Umbilical cord (tissue), 2 donors: ENCODE data around the gene RNF112. TPM values are rescaled to one million over a fixed set of nuclear protein-coding genes. Genes with fewer than 3 reads are reported as not detected.
A peak's percentile ranks its signal among the peaks of the same experiment; 100 is the strongest.

Experiments used
- DNase-seq: peaks from one replicate; pipeline ENCODE4 v3.0.0-alpha.2; 2015; ENCODE audit warnings: low spot score
- total RNA-seq: library from RNA; depleted of rRNA; stranded (reverse); fragments of >200 nt; gene quantifications from one replicate; pipeline ENCODE4 v1.2.3, GENCODE V29; 2014; ENCODE audit warnings: low replicate concordance; ENCODE audit not compliant: insufficient read depth

The RNF112 gene
- total RNA-seq, 1 donor from 2014 or later: 20.5 TPM

DNA sequence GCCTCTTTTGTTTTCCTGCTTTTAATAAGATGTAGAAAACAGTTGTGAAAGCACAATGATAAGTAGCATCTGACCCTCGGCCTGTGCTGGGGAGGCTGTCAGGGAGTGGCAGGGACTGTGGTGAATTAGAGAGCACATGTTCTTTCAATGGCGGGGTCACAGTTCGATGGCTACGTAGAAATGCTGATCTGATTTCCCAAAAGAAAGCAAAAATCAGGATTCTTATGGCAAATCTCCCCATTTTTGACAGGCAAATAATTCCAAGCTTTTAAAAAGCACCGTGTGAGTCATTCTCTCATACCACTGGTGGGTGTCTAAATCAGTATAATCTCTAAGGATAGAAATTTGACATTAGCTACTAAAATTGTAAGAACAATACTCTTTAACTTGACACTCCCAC, 36.9 kb upstream of the RNF112 start:
- DNase-seq: no peak

DNA sequence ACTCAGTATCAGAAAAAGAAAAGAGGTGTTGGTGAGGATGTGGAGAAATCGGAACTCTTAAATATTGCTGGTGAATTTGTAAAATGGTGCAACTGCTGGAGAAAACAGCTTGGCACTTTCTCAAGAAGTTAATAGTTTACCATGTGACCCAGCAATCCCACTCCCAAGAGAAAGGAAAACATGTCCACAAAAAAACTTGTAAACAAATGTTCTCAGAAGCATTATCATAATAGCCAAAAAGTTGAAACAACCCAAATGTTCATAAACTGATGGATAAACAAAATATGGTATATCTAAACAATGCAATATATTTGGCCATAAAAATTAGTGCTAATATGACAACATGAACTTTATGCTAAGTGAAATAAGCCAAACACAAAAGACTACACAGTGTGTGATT, 35.3 kb upstream of the RNF112 start:
- DNase-seq: no peak

DNA sequence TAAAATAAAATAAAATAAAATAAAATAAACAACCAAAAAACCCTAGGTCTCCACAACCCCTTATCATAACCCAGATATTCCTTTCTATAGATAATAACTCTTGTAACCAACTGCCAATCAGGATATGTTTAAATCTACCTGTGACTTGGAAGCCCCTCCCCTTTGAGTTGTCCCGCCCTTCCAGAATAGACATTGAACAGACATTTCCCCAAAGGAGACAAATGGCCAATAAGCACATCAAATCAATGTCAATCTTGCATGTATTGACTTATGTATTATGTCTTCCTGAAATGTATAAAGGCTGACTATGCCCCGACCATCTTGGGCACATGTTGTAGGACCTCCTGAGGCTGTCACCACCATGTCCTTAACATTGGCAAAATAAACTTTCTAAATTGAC, 34.2 kb upstream of the RNF112 start:
- DNase-seq: no peak

DNA sequence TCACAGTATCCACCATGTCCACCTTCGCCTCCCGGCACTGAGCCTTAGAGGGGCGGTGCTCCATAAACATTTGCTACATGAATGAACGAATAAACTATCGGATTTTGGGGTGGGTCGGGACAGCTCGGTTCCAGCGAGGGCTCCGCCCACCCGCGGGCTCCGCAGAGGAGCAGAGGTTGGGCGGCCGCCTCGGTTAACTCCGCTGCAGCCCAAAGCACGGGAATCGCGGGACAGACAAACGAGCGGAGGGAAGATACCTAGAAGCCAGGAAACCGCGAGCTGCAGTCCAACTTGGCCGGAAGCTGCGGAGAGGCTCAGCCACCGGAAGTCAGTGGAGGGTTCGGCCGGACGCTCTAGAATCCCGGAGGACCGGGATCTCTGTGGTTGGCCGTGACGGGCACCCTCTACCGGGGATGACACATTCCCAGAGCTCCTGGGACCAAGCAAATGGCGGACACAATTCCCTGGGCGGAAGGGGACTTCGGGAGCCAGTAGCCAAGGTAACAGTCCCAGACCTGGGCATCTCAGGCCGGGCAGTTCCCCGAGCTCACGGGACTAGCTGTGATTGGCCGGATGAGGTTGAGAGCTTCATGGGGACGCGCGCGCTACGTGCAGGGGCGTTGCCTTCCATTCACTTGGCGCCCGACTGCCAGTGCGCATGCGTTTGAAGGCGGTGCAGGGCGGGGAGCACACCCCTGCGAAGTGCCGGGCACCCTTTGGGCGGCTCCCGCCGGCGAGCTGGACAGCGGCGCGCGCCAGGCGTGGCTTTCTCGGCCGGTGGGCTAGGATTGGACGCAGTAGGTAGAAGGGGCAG, 33.2 kb upstream of the RNF112 start:
- peak; percentile 100 for DNase-seq

DNA sequence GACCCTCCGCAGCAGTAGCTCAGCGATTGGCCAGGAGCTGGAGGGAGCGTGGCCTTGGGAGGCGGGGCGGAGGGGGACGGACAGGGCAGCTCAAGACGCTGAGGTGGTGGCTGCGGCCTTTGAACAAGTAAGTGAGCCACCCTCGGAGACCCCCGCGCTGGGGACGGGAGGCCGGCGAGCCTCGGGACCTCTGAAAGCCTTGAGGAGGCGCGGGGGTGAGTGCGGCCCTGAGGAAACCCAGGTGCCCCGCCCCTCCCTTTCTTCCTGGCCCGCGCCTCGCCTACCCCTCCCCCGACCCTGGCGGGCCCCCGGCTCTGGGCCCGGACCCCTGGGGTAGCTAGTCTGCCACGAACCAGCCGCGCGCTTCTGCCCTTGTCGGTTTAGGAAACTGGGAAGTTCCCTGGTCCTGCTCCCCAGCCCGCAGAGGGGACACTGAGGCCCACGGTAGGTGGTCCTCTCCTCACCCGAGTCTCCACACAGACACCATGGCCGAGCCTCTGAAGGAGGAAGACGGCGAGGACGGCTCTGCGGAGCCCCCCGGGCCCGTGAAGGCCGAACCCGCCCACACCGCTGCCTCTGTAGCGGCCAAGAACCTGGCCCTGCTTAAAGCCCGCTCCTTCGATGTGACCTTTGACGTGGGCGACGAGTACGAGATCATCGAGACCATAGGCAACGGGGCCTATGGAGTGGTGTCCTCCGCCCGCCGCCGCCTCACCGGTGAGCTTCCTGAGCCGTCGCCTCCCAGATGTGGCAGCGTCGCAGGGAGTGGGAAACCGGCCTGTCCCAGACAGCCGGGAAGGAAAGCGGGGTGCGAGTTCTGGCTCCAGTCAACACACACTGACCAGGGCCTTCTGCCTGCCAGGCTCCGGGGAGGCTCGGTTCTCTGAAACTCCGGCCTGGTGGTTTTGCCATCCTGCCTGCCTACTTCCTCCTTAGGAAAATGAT, 32.3 kb upstream of the RNF112 start, which contains the start of gene MAPK7:
TSS of gene MAPK7 (plus strand) at position 83 of the 945 bp plus-strand sequence. CDS start at position 486, 403 bp downstream.
- DNase-seq: no peak

DNA sequence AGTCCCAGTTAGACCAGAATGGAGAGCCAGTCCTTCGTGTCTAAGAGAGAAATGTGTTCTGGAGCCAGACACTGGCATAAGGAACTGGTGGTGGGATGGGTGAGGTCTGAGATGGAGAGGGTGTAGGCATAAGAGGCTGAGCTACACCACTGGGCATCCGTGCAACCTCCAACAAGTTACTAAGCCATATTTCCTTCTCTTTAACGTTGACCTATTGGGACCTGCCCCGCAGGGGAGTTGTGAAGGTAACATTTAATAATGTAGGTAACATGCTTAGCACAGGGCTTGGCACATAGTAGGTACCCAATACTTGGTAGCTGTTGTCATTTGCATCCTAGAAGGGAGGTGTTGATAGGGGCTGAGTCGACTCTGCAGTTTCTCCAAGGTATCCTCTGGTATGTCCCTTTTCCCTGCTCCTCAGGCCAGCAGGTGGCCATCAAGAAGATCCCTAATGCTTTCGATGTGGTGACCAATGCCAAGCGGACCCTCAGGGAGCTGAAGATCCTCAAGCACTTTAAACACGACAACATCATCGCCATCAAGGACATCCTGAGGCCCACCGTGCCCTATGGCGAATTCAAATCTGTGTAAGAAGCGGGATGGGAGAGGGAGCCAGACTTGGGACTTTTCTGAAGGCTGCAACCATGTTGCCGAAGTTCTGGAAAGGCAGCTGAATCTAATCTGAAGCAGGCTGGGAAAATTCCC, 31.5 kb upstream of the RNF112 start:
- no peak for DNase-seq

DNA sequence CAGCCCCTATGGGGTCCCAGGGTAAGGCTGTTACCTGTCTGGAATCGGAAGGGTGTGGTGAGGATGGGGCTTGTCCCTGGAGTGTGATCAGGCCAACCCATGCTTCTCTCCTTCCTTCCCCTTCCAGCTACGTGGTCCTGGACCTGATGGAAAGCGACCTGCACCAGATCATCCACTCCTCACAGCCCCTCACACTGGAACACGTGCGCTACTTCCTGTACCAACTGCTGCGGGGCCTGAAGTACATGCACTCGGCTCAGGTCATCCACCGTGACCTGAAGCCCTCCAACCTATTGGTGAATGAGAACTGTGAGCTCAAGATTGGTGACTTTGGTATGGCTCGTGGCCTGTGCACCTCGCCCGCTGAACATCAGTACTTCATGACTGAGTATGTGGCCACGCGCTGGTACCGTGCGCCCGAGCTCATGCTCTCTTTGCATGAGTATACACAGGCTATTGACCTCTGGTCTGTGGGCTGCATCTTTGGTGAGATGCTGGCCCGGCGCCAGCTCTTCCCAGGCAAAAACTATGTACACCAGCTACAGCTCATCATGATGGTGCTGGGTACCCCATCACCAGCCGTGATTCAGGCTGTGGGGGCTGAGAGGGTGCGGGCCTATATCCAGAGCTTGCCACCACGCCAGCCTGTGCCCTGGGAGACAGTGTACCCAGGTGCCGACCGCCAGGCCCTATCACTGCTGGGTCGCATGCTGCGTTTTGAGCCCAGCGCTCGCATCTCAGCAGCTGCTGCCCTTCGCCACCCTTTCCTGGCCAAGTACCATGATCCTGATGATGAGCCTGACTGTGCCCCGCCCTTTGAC, 30.3 kb upstream of the RNF112 start:
- DNase-seq: no peak

DNA sequence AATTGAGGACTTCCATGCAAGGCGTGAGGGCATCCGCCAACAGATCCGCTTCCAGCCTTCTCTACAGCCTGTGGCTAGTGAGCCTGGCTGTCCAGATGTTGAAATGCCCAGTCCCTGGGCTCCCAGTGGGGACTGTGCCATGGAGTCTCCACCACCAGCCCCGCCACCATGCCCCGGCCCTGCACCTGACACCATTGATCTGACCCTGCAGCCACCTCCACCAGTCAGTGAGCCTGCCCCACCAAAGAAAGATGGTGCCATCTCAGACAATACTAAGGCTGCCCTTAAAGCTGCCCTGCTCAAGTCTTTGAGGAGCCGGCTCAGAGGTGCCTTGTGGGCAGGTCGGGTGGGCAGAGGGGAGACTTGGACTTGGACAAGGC, 29.7 kb upstream of the RNF112 start:
- no peak for DNase-seq

DNA sequence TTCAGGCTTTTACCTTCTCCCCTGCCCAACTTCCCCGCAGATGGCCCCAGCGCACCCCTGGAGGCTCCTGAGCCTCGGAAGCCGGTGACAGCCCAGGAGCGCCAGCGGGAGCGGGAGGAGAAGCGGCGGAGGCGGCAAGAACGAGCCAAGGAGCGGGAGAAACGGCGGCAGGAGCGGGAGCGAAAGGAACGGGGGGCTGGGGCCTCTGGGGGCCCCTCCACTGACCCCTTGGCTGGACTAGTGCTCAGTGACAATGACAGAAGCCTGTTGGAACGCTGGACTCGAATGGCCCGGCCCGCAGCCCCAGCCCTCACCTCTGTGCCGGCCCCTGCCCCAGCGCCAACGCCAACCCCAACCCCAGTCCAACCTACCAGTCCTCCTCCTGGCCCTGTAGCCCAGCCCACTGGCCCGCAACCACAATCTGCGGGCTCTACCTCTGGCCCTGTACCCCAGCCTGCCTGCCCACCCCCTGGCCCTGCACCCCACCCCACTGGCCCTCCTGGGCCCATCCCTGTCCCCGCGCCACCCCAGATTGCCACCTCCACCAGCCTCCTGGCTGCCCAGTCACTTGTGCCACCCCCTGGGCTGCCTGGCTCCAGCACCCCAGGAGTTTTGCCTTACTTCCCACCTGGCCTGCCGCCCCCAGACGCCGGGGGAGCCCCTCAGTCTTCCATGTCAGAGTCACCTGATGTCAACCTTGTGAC, 29.1 kb upstream of the RNF112 start:
- DNase-seq: no peak

DNA sequence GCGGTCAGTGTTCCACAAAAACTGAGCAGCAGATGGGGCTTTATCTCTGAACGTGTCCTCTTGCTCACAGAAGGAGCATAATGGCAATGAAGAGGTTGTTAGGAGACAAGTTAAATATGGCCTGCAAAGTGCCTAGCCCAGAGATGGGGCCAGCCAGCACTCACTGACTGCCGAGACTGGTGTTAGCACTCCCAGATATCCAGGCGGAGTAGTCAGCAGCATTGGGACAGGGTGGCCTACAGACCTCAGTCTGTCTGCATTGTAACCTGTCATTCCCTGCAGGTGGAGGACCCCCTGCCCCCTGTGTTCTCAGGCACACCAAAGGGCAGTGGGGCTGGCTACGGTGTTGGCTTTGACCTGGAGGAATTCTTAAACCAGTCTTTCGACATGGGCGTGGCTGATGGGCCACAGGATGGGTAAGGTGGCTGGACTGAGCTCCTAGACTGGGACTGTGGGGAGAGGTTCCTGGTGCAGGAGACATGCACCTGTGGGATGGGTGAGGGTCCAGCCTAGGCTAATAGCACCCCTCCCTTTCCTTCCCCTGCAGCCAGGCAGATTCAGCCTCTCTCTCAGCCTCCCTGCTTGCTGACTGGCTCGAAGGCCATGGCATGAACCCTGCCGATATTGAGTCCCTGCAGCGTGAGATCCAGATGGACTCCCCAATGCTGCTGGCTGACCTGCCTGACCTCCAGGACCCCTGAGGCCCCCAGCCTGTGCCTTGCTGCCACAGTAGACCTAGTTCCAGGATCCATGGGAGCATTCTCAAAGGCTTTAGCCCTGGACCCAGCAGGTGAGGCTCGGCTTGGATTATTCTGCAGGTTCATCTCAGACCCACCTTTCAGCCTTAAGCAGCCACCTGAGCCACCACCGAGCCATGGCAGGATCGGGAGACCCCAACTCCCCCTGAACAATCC, 28.2 kb upstream of the RNF112 start:
- peak; percentile 47 for DNase-seq

DNA sequence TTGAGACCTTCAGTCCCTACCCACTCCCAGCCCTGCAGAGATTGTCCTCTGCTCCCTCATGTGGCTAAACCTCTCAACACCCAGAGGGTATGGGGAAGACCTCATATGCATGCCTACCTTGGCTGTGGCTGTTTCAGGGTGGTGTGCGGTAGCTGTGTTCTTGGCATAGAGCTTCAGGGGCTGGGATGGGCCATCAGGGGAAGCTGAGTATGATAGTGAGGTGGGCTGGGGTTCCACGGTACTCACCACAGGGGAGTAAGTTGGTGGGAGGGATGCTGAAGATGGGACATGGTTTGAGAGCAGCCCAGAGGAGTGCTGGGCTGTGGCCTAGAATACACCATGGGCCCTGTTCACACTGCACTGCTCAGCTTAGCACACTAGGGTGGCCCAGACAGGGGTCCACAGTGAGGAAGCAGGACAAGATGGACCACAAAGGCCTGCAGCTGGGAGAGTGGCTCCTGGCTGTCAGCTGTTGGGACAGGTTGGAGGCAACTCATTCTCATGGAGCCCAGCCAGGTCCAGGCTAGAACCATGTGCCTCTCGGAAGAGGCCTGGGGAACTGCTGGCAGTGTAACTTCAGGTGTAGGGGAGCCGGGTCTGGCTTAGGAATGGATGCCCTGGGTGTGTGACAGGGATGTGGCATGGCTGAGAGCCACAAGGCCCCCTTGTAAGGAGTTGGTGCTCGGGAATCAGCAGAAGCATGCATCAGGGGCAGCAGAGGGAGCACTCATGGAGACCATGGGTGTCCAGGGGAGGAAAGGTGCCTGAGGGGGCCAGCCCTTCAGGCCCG, 27.2 kb upstream of the RNF112 start:
- DNase-seq: peak; percentile 53

DNA sequence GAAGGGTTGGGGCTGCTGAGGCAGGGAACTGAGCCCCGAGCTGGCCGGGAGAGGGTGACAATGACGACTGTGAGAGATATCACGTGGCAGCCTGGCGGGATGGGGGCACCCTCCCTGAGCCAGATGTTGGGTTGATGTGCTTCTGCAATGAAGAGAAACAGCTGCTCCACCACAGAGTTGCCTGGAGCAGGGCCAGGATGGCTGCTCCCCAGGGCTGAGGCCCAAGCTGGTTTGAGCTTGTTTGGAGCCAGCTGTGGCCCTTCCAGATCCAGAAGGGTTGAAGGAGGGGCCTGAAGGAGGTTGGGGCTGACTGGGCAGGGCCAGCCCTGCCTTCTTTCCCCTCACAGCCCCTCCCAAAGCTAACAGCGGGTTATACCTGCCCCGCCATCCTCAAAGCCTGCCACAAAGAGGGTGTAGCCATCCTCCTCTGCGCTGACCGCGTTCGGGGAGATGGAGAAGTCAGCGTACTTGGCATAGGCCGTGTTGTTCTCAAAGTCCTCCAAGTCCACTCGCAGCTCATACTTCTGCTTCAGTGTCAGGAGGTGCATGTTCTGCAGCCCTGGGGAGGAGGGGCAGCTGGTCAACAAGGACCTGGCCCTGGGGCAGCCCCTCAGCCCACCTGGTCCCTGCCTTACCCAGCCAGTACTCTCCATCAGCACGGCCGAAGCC, 26.2 kb upstream of the RNF112 start:
- peak; percentile 98 for DNase-seq

DNA sequence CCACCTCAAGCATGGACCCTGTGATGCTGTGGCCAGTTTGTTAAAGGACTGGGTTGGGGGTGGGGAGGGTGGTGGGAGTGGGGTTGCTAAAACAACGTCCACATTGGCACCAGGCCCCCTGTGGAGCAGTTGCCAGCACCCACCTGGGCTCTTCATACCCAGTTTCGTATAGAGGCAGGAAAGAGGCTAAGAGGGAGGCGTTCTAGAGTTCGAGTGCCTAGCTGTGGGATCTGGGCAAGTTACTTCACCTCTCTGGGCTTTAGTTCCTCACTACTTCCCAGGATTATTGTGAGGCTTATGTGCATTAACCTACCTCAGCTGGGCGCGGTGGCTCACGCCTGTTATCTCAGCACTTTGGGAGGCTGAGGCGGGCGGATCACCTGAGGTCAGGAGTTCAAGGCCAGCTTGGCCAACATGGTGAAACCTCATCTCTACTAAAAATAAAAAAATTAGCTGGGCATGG, 25.5 kb upstream of the RNF112 start:
- no peak for DNase-seq

DNA sequence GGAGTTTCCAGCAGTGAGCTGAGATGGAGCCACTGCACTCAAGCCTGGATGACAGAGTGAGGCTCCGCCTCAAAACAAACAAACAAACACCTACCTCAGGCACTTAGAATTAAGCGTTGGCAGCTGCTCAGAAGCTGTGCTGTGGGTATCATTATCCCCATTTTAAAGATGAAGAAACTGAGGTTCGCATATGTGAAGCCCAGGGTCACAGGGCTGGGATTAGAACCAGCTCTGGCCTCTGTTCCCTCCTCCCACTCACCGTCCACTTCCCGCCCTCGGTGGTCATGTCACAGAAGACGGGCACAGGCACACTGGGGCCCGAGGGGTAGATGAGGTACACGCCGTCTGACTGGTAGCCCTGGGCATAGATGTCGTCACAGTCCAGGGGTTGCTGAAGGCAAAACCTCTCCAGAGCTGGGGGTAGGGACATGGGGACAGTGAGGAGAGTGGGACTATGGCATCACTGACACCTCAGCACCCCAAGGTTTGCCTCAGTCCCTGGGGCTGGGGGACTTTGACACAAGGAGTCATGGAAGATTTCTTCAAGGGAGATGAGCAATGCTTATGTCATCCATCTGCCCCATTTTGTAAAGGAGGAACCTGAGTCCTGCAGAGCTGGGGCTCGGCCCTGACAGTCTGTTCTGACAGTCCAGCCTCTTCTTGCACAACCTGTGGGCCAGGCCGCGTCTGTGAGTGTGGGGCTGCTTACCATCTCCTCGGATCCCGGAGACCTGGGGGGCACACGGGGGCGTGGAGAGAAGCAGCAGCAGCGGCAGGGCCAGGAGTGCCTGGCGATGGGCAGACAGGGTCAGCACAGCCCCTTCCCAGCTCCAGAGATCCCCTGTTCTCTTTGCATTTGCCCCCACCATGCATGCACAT, 24.7 kb upstream of the RNF112 start:
- DNase-seq: peak; percentile 78

DNA sequence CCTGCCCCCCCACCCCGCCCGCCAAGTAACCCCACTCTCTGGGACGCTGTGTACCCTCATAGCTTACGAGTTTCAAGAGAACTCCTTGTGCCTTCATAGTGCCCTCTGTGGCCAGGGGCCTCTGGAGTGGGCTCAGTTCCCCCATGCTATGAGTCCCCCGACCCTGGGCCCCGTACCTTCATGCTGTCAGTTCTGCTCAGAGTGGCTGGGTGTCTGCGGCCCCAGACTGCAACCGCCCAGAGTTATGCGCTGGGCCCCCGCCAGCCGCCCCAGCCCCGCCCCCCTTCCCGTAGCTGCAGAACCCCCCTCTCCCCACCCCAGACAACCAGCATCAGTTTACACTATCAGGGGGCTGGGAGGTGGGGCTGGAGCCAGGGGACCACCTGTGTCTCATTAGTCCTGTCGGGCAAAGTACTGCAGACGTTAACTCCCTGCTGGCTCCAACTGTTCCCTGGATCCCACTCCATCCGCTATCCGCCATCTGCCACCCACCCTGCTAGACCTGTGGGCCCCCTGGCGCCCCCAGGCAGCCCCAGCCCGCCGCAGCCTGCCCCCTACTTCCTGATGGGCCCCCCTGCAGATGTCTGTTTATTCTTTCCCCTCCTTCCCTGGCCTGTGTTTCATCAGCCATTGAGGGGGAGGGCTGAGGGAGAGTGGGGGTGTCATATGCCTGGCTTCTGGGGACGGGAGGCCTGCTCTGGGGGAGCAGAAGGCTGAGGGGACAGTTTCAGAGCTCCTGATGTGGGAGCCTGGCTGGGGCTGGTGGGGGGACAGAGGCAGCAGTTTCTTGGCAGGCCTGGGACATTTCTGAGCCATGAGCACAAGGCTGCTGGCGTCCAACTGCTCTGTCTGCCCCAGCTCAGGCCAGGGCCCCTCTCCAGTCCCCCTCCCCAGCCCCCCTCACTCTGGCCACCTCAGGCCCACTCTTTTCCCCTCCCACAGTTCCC, 23.8 kb upstream of the RNF112 start, which contains the start of gene MFAP4:
TSS of gene MFAP4 (minus strand) at position 217 of the 947 bp plus-strand sequence. CDS start at position 182, 35 bp downstream.
- DNase-seq: peak; percentile 95
